ENCODE measurements around the gene TMEM170B.

DNA sequence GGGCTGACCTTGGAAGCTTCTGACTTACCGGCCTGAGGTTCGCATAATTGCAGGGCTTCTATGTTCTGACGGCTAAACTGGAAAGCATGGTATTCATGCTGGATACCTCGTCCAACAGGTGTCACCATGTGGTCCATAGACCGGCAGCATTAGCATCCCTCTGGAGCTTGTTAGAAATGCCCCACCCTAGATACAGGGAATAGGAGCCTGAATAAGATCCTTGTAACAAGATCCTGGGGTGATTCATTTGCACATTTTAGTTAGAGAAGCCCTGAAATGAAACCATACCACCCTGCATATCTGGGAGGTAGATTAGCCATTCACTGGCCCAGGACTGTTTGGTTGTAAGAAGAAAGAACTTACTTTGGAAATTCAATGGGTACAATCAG is 77.7 kb downstream of the TMEM170B start:
- TF ChIP-seq, protein P1, sequence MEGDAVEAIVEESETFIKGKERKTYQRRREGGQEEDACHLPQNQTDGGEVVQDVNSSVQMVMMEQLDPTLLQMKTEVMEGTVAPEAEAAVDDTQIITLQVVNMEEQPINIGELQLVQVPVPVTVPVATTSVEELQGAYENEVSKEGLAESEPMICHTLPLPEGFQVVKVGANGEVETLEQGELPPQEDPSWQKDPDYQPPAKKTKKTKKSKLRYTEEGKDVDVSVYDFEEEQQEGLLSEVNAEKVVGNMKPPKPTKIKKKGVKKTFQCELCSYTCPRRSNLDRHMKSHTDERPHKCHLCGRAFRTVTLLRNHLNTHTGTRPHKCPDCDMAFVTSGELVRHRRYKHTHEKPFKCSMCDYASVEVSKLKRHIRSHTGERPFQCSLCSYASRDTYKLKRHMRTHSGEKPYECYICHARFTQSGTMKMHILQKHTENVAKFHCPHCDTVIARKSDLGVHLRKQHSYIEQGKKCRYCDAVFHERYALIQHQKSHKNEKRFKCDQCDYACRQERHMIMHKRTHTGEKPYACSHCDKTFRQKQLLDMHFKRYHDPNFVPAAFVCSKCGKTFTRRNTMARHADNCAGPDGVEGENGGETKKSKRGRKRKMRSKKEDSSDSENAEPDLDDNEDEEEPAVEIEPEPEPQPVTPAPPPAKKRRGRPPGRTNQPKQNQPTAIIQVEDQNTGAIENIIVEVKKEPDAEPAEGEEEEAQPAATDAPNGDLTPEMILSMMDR (optimal IDR thresholded peaks at IDR 0.05 in 1 of 3, IDR thresholded peaks at IDR 0.05 in 1 of 3, conservative IDR thresholded peaks at IDR 0.05 in 1 of 3; ENCODE audit: extremely low read depth in 1 of 3, insufficient read depth in 2 of 3, low read length in 3 of 3) = no peak
- no peak for TF ChIP-seq EZH2 (IDR thresholded peaks at IDR 0.05; ENCODE audit: low read length)
